ENCODE measurements around the gene SLC2A8.

SLC2A8 gene

DNA sequence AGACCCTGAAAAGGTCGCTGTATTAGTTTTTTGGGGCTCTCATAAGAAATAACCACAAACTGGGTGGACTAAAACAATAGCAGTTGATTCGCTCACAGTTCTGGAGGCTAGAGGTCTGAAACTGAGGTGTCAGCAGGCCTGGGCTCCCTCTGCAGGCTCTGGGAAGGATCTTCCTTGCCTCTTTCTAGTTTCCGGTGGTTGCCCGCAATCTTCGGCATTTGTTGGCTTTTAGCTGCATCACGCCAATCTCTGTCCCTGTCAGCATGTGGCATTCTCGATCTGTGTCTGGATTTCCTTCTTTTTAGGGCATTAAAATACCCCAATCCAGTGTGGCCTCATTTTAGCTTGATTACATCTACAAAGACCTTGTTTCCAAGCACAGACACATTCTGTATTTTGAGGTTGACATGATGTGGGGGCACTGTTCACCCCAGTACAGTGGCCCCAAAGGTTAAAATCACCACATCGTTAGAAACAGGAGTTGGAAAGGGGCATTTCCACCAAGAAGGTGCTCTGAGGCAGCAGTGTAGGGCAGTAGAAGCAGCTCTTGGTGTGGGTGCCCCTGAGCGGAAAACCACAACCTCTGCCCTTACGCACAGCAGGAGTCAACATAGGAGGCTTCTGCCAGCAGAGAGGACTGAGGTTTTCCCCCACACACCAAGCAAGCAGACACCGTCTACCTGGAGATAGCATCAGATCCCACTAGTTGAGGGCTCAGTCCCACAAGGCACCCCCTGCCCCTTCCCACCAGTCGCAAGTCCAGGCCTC, 40.7 kb downstream of the SLC2A8 start:
- DNase-seq (ENCODE audit: low spot score): no peak

GRCh38 chr9:127438394-127438793, 41.4 kb downstream of the SLC2A8 start:
- no peak for DNase-seq (ENCODE audit: low spot score)

DNA sequence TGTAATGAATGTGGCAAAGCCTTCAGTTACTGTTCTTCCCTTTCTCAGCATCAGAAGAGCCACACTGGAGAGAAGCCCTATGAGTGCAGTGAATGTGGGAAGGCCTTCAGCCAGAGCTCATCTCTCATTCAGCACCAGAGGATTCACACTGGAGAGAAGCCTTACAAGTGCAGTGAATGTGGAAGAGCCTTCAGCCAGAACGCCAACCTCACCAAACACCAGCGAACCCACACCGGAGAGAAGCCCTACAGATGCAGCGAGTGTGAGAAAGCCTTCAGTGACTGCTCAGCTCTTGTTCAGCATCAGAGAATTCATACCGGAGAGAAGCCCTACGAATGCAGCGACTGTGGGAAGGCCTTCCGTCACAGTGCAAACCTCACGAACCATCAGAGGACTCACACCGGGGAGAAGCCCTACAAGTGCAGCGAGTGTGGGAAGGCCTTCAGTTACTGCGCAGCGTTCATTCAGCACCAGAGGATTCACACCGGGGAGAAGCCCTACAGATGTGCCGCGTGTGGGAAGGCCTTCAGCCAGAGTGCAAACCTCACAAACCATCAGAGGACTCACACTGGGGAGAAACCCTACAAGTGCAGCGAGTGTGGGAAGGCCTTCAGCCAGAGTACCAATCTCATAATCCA, 47.4 kb downstream of the SLC2A8 start:
- DNase-seq (ENCODE audit: low spot score): no peak

DNA sequence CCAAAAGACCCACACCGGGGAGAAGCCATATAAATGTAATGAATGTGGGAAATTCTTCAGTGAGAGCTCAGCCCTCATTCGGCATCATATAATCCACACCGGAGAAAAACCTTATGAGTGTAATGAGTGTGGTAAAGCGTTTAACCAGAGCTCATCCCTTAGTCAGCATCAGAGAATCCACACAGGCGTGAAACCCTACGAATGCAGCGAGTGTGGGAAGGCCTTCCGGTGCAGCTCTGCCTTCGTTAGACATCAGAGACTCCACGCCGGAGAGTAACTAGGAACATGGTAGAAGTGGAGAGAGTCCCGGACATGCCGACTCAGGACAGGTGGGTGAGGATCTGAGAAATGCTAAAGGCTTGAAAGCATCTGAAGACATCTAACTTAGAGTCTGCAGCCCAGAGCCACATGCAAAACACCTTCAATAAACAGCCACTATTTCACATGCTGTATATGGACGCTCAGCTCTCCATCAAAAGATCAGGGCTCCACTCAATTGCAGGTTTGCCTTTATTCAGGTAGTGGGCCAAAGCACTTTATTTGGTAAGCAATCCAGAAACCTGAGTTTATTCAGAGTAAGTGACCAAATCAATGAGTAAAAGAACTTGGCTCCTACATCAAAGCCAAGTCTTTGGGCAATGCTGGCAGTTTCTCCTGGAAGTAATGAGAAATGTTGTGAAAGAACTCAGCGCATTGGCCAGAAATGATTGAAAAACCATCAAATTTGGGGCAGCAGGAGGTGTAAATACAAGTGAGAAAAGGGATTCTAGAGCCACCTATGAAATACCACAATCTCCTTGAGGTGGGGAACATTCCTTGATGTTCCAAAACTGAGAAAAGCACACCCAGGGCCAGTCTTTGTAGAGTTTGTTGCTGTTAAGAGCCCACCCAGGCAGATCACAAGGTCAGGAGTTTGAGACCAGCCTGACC, 48.2 kb downstream of the SLC2A8 start:
- DNase-seq (ENCODE audit: low spot score): no peak

GRCh38 chr9:127445851-127446712, 49.1 kb downstream of the SLC2A8 start:
- DNase-seq (ENCODE audit: low spot score): no peak

DNA sequence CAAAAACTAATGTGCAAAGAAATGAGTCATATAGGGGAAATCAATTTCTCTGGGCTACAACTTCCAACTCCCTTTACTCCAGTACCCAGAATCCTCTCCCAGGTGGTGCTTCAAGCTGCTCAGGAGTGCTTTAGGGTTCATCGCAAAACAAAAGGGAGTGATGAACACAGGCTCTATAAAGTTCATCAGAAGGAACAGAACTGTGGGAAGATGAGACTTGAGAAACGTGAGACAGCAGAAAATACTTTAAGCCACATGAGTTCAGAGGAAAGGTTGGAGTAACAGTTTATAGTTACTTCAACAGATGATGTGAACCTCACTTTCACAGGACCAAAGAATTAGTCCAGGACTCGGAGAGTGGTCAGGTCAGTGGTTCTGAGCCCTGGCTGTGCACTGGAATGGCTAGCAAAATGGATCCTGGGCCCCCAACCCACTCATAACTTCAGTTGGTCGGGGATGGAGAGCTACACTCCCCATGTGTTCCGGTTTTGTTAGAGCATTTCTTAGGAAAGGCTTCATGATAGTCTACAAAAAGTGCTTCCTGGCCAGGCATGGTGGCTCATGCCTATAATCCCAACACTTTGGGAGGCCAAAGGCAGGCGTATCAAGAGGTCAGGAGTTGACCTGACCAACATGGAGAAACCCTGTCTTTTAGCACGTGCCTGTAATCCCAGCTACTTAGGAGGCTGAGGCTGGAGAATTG, 49.9 kb downstream of the SLC2A8 start:
- DNase-seq (ENCODE audit: low spot score): no peak

GRCh38 chr9:127447416-127448111, 50.6 kb downstream of the SLC2A8 start:
- DNase-seq (ENCODE audit: low spot score): no peak

GRCh38 chr9:127448112-127448805, 51.3 kb downstream of the SLC2A8 start:
- DNase-seq (ENCODE audit: low spot score): no peak

- no peak for DNase-seq (ENCODE audit: low spot score)
Measured at GRCh38 chr9:127449332-127449966, 52.5 kb downstream of the SLC2A8 start.

- no peak for DNase-seq (ENCODE audit: low spot score)
Measured at GRCh38 chr9:127450243-127450760, 53.3 kb downstream of the SLC2A8 start.

DNA sequence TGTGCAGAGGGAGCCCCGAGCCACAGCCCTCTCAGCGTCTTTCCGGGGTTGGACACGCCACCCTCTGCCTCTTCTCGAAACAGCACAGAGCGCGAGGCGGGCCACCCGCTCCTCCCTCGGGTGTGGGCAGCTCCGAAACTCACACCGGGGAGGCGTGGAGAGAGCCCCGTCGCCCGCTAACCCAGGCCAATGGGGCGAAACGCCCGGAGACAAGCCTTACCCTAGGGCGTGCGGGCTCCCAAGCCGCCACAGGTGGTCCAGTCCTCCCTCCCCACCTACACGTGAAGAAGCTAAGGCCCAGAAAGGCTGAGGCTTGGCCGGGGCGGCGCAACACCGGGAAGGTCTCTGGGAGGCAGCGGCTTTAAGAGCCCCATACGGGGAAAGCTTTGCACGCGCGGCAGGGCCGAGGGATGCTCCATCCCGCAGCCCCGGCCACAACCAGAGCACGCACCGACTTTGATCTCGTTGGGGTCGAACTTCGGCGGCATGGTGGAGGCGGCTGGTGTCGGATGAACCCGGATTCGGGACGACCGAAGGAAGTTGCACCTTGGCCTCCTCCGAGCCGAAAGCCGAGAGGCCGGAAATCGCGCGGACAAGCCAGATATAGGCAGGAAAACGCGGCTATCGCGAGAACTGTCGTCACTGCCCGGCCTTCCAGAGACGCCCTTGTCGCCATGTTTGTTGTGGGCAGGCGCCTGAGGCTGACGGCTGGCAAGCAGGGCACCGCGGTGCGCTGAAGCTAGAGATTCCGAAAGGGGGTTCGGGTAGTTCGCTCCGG, 54.0 kb downstream of the SLC2A8 start, which contains the start of the genes LRSAM1 and RPL12:
LRSAM1 (plus strand) TSS at position 681 of the 778 bp plus-strand sequence. CDS start 3,018 bp downstream, outside the sequence.
RPL12 (minus strand) TSS at position 577 of the 778 bp plus-strand sequence; CDS start at position 488, 89 bp downstream.
- peak; percentile 94 for DNase-seq (ENCODE audit: low spot score)

- DNase-seq (ENCODE audit: low spot score): no peak
Measured at GRCh38 chr9:127451608-127451857, 54.6 kb downstream of the SLC2A8 start.

DNA sequence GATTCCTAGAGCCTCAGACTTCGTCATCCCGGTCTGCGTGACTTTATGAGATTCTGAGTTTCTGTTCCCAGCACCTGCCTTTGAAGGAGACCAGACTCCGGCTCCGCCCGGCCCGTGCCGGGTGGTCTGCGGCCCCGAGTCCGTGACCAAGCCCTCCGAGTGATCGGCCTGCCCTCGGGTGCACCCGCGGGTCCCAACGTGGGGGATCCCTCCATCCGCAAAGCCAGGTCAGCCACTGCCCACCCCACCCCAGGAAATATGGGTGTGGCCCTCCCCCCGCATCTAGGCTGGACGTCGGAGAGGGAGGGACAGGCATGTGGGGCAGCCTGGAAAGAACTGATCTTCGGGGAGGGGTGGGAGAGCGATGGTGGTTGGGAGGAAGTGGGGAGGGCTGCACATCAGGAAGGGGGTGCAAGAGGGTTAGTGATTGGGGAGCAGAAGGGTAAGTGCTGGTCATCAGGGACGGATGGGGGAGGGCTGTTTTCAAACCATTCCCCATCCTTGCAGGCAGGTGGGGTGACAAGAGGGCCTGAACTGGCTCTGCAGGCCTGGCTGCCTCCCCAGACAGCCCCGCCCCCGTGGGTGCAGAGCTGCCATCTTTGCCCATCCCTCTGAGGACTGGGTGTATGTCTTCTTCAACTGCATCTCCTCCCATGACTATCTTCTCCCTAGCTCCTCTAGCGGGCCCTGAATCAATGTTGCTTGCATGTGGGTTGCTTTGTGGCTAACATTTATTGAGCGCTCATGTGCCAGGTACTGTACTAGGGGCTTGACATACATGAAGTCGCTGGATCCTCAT, 55.1 kb downstream of the SLC2A8 start:
- DNase-seq (ENCODE audit: low spot score): peak; percentile 60

- DNase-seq (ENCODE audit: low spot score): no peak
Measured at GRCh38 chr9:127452691-127453090, 55.7 kb downstream of the SLC2A8 start.

GRCh38 chr9:127455324-127455992, 58.5 kb downstream of the SLC2A8 start:
- DNase-seq (ENCODE audit: low spot score): peak; percentile 36

- DNase-seq (ENCODE audit: low spot score): no peak
Measured at GRCh38 chr9:127457191-127457878, 60.4 kb downstream of the SLC2A8 start.
